HG03575 (cell line): ENCODE measurements around the gene NPHP4.

ENCODE experiments used
- ATAC-seq: cut with Tn5 transposase; IDR thresholded peaks from one replicate; pipeline ENCODE4 v1.9.1; 2021; ENCODE audit not compliant: unreplicated experiment, insufficient number of reproducible peaks, low FRiP score; ENCODE audit errors: extremely low read depth

Gene NPHP4

GRCh38 chr1:5994713-5995621 lies 2.7 kb upstream of the NPHP4 start:
- no peak for ATAC-seq

- ATAC-seq, result no peak
Measured at GRCh38 chr1:5993556-5994491, 1.6 kb upstream of the NPHP4 start.

DNA sequence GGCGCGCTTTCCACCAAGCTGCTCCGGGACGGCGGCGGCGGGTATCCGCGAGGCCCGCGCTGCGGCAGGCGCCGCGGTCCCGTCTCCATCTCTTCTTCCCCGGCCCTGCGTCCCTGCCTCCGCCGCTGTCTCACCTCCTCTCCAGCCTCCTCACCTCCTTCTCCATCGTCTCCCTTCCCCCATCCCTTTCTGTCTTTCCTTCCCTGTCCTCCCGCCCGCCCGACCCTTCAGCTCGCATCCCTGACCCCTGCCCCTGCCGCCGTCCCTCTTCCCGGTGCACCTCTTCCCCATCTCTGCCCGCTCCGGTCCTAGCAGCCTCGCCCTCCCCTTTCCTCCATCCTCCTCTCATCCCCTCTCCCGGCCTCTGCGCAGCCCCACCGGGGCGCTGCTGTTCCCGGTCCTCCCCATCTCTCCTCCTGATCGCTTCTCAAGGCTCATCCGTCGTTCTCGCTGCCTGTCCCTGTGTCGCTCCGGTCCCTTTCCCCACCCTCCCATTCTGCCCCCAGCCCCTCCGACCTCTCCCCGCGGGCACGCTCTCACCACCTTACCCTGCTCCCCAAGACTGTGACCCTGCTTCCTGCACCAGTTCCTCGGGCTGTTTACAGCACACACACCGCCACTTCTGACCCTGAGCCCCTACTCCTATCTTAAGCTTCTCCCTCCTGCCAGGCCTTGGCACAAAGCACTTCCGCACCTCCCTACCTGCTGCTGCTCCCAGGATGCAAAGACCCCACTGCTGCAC lies 760 bp upstream of the NPHP4 start:
- ATAC-seq, result no peak

- no peak for ATAC-seq
Measured at GRCh38 chr1:5991381-5992025, 722 bp downstream of the NPHP4 start.

DNA sequence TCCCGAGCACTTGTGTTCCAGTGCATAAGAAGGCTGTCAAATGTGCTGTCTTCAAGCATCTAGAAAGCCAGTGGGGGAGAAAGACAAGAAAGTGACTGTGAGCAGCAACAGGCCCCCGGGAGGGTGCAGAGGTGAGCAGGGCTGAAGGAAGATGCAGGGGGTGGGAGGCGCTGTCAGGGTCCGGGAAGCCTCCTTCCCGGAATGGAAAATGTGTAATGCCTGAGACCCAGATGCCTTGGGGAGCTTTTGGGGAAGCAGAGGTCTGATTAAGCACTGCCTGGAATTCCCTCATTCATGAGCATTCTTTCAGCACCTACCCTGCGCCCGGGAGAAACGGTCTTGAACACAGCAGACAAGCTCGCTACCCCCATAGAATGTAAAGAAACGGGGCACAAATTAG lies 1.3 kb downstream of the NPHP4 start:
- ATAC-seq, result no peak

DNA sequence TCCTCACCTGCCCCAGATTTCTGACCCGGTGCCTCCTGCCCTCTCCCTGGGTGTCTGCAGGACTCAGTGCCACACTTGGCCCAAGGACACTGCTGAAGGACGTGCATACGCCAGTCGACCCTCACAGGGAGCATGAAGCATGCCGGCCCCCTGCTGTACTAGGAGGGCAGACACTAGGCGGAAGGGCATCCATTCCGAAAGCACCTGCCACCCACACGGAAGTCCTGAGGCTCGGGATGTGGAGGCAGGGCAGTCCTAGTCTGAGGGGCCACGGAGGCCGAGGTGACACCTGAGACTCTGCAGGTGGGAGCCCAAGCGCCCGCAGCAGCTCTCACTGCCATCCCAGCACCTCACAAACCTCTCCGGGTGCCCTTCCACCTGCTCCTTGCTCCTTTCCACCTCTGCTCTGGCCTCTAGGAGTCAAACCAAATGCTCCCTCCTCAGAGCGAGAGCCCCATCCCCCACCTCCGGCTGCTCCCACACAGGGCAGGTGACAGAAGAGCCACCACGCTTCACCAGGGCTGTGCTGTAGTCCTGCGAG lies 2.4 kb downstream of the NPHP4 start:
- ATAC-seq, result no peak

- ATAC-seq, result no peak
Measured at GRCh38 chr1:5989286-5989605, 3.0 kb downstream of the NPHP4 start.

- ATAC-seq, result no peak
Measured at GRCh38 chr1:5988596-5989285, 3.5 kb downstream of the NPHP4 start.

- no peak for ATAC-seq
Measured at GRCh38 chr1:5986018-5986417, 6.2 kb downstream of the NPHP4 start.

GRCh38 chr1:5985250-5985649 lies 7.0 kb downstream of the NPHP4 start:
- ATAC-seq, result no peak

DNA sequence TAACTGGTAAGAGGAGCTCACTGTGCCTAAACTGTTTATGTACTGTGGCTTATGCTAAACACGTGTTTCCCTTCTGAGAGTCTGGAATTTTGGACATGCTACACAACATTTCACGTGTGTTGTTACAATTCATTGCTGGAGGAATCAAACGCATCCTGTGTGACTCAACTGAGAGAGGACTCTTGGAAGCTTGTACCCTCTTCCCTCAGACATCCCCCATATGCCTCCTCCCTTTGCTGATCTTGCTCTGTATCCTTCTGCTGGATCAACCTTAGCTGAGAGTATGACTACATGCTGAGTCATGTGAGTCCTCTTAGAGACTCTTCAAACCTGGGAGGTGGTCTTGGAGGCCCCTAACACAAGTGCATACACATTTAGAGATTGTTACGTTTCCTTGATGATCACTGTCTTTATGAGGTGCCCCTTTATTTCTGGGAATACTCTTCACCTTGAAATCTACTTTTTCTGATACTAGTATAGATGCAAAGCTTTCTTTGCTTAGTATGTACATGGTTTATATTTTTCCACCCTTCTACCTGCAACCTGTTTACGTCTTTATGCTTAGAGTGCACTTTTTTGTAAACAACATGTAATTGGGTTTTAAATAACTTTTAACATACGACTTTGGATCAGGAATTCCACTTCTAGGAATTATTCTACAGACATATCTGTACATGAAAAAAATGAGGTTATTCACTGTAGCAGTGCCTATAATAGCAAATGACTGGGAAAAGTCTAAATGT lies 8.7 kb downstream of the NPHP4 start:
- no peak for ATAC-seq

DNA sequence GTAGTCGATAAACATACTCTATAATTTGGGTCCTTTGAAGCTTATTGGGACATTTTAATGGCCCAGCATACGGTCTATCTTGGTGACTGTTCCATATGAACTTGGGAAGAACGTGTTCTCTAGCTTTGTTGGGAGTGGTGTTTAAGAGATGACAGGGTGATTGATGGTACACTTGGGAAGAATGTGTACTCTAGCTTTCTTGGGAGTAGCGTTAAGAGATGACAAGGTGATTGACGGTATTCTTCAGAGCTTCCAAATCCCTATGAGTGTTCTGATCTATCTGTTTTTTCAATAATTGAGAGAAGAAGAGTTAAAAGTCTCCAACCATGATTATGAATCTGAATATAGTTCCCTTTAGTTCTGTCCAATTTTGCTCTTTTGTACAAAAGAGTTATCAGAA lies 9.4 kb downstream of the NPHP4 start:
- ATAC-seq, result no peak

- no peak for ATAC-seq
Measured at GRCh38 chr1:5982276-5982675, 9.9 kb downstream of the NPHP4 start.

DNA sequence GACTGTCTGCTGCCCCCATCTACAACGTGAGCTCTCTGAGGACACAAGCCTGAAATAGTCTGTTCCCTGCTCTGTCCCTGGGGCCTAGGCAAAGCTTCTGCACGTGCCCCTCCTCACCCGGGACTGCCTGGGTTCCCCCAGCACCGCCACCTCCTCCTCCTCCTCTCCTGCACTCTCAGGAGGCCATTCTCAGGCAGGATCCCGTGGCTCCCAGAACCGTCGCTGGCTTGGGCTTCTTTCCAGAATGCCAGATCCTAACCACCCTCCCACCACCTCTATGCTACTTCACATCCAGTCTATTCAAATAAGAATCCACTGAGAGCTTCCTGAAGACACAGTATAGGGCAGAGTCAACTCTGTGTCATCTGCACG lies 11.2 kb downstream of the NPHP4 start:
- ATAC-seq, result no peak

DNA sequence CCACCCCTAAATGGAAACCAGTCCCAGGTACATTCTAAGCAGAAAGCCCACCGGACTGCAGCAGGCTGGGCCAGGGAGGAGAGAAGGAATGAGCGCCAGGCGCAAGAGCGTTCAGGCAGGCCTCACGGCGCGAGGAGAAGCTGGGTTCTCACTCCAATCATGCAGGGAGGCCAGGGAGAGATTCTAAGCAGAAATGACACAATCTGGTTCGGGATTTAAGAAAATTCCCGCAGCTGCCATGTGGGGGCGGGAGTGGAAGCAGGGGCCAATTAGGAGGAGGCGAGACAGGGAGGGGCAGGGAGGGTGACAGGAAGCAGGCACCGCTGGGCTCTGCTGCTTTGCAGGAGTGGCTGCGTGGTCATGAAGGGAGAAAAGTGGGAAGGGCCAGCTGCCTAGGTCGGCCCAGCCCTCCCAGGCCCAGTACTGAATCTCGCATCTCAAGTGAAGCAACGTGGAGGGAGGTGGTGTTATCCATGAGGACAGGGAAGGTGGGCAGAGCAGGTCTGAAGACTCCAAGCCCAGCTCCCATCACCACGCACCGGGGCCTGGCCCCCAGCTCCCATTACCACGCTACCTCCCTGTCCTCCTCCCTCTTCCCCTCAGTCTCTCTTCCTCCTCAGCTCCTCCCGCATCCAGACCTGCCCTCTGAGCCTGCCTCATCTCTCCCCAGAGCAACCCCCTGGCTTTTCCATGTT lies 11.8 kb downstream of the NPHP4 start:
- no peak for ATAC-seq

- ATAC-seq, result no peak
Measured at GRCh38 chr1:5979536-5980313, 12.5 kb downstream of the NPHP4 start.
